Choroid plexus epithelial cell (primary cell): ENCODE data around the gene KCTD1.

Experiments
- DNase-seq: peaks from one replicate; pipeline ENCODE4 v3.0.0-alpha.2; 2010; ENCODE audit warnings: low read depth
- H3K4me3 ChIP-seq: 2 replicates; pipeline ENCODE4 v1.5.1; 2011; ENCODE audit warnings: low read depth, mild to moderate bottlenecking, control low read depth, low read length, moderate library complexity
- TF ChIP-seq, protein P1 (sequence below): conservative IDR thresholded peaks from 2 replicates; pipeline ENCODE4 v1.5.1; 2011; ENCODE audit warnings: low read depth, mild to moderate bottlenecking, control low read depth, inconsistent platforms, low read length, moderate library complexity

Gene KCTD1

DNA sequence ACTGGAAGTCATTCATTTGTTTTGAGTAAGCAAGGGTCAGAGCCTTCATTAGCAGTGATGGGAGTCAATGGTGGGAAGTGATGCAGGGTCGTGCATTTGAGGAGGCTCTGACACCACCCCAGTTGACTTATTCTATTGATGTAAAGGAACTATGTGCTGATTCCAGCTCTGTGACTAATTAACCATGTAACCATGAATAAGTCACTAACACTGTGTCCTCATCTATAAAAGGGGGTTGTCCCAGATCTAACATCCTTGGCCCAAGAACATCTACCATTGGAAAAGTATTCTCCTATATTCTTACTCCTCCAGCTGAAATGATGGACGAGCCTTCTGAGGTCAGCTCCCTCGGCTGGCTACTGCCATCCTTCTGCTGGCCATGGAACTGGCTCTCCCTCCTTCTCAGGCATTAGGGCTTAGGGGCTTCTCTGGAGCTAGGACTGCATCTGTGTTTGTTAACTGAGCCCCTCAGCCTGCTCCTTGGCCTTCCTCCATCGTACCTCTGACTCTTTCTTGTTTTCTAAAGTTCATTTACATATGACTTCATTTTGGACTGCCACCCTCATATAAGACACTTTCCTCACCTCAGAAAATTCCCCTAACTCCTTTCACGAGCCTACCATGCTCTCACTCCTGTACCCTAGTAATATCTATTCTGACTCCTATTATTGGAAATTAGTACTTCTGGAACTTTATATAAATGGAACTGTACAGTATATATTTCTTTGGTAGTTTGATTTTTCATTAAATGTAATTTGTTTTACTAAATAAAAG is 115.5 kb downstream of the KCTD1 start:
- DNase-seq, result no peak
- TF ChIP-seq, protein P1, sequence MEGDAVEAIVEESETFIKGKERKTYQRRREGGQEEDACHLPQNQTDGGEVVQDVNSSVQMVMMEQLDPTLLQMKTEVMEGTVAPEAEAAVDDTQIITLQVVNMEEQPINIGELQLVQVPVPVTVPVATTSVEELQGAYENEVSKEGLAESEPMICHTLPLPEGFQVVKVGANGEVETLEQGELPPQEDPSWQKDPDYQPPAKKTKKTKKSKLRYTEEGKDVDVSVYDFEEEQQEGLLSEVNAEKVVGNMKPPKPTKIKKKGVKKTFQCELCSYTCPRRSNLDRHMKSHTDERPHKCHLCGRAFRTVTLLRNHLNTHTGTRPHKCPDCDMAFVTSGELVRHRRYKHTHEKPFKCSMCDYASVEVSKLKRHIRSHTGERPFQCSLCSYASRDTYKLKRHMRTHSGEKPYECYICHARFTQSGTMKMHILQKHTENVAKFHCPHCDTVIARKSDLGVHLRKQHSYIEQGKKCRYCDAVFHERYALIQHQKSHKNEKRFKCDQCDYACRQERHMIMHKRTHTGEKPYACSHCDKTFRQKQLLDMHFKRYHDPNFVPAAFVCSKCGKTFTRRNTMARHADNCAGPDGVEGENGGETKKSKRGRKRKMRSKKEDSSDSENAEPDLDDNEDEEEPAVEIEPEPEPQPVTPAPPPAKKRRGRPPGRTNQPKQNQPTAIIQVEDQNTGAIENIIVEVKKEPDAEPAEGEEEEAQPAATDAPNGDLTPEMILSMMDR, result no peak
- no peak overlapping the region for H3K4me3 ChIP-seq

DNA sequence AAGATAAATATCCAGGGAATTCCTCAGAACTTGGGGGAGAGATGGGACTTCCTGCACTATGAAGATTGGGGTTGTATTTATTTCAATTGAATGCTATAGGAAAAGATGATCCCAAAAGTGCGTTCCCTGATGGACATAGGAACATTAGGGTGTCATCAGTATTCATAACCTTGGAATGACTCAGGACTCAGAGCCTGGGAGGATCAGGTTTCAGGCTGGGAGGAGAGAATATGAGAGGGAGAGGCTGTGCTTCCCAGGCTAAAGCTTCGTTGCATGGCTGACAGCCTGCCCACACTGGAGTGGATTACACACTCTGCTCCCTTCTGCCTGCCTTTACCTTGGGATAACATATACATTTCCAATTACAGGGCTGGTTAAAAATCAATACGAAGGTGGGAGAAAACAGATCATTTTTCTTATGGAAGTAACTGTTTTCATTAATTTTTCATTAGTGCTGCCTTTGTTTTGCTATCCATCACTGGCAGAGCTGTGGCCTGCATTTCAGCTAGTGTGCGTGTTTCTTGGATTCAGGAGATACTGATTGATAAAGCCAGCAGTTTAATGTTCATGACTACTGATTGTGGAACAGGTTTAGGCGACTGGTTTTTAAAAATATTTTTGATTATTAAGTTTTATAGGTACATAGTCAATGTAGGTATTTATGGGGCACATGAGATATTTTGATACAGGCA is 118.7 kb downstream of the KCTD1 start:
- no peak overlapping the region for H3K4me3 ChIP-seq
- DNase-seq, result peak; percentile 89
- TF ChIP-seq, protein P1, result no peak

DNA sequence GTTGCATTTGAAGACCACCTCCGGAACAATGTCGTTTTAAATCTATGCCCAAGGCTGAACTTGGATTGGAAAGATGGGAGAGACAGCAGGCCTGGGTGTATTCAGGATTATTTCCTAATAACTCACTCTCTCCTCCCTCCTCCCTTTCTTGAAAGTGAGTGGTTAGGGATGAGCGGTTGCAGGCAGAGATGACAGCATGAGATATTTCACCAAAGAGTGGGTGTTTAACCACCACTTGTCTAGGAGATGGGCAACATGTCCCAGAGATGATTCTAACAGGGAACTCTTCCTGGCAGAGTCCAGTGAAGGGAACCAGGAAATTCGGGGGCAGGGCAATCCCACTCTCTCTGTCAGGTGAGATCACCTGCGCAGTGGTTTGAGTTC is 123.2 kb downstream of the KCTD1 start:
- no peak overlapping the region for H3K4me3 ChIP-seq
- peak; percentile 31 for DNase-seq
- TF ChIP-seq, protein P1, result no peak

DNA sequence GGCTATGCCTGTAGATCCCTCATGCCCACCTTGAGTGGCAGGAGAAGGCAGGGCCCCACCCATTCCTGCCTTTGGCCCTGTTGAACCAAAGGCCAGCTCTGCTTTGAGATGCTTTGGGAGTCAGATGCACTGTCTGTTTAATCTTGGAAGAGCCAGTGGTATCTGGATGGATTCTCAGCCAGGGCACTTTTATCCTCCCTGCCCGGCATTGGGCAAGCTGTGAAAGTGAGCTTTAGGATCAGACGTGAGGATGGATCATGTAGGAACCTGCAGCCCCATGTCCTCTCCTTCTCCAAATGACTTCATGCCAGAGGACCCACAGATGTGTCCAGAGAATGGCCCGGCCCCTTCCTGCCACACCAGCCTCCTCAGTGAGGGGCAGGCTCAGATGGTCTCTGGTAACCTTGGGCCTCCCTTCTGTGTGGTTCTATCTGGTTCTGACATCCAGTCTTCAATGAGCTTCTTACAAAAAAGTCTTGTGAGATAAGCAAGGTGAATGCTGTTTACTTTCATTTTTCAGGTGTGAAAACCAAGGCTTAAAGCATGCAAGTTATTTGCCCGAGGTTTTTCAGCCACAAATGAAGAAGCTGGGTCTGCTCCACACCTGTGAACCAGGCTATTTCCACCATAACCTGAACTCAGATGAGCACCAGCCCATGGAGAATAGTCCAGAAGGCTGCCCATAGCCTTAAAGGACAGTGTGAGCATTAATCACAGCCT is 123.8 kb downstream of the KCTD1 start:
- H3K4me3 ChIP-seq, result no peak overlapping the region
- TF ChIP-seq, protein P1, result no peak
- no peak for DNase-seq

DNA sequence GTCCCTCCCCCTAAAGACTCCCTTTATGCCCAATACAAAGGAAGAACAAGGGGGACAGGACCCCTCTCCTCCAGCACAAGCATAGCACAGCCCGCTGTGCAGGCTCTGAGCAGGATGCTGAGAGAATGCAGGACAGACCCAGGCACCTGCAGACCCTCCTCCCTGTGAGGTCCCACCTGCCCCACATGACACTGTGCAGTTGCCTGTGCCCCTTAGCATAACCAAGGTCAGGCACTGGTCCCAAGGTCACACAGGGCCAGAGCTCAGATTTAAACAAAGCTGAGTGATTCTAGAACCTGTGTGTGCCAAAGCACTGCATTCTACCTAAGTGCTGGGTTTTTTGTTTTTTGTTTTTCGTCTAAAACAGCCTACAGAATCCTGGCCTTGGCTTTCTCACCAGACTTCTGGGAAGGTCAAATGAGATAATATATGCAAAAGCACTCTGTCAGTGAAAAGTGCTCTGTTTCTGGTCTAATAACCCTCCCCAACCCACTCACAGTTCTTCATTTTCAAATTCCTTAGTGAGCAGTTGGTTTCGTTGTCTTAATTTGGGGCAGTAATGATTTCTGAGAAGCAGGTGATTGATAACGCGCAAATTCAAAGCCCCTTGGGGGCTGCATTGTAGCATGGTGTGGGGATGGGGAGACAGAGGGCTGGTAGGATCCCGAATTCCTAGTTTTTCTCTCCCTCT is 125.7 kb downstream of the KCTD1 start:
- TF ChIP-seq, protein P1, result no peak
- no peak overlapping the region for H3K4me3 ChIP-seq
- DNase-seq, result no peak

DNA sequence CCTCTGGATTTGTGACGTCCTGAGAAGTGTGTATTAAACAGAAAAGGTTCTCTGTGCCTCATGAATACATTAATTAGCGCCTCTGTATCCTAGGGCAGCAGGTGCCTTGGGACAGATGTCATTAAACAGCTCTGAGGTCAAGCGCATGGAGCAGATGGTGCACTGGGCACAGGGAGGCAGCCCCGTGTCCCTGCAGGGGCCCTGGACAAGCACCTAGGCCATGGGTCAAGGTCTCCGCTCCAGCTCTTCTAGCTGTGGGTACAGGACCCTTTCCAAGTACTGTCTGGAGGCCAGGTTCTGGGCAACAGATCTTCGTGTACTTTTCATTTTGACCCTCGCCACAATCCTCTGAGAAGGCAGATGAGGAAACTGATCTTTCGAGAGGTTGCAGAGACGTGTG is 126.4 kb downstream of the KCTD1 start:
- DNase-seq, result no peak
- H3K4me3 ChIP-seq, result no peak overlapping the region
- TF ChIP-seq, protein P1, result no peak
